ENCODE measurements around the gene OPN4. TPM values are rescaled to one million over a fixed set of nuclear protein-coding genes. Genes with fewer than 3 reads are reported as not detected.
A peak's percentile ranks its signal among the peaks of the same experiment; 100 is the strongest.

The OPN4 gene
- total RNA-seq, 1 donor from 2014 or later: not detected

- no peak overlapping the region for H3K27ac Mint-ChIP-seq
- no peaks in the 10 kb centered on the region for H3K36me3 Mint-ChIP-seq (ENCODE audit: low read depth)
- H3K4me3 Mint-ChIP-seq: no peak overlapping the region
- H3K27me3 Mint-ChIP-seq: peaks cover 2% of the 10 kb centered on the region
- intact Hi-C loops (cut with micrococcal nuclease): no loop called here
- no peak for DNase-seq
- no peaks in the 10 kb centered on the region for H3K9me3 Mint-ChIP-seq
- no peaks in the 10 kb centered on the region for H3K4me1 Mint-ChIP-seq
These were observed 45.9 kb downstream of the OPN4 start for GRCh38 chr10:86699991-86700840.

- intact Hi-C loops (cut with micrococcal nuclease): no loop called here
- H3K4me1 Mint-ChIP-seq: no peaks in the 10 kb centered on the region
- H3K27me3 Mint-ChIP-seq: peaks cover 2% of the 10 kb centered on the region
- DNase-seq: no peak
- H3K27ac Mint-ChIP-seq: no peak overlapping the region
- H3K36me3 Mint-ChIP-seq (ENCODE audit: low read depth): no peaks in the 10 kb centered on the region
- H3K4me3 Mint-ChIP-seq: no peak overlapping the region
- H3K9me3 Mint-ChIP-seq: no peaks in the 10 kb centered on the region
These were observed 46.7 kb downstream of the OPN4 start for GRCh38 chr10:86700851-86701617.

- Mint-ChIP-seq H3K27me3 (no peaks in the 10 kb centered on the region), H3K27ac (no peak overlapping the region), H3K4me3 (no peak overlapping the region), H3K36me3 (ENCODE audit: low read depth) (no peaks in the 10 kb centered on the region), H3K4me1 (no peaks in the 10 kb centered on the region), H3K9me3 (no peaks in the 10 kb centered on the region)
- DNase-seq: no peak
- intact Hi-C loops (cut with micrococcal nuclease): no loop called here
These were observed 48.8 kb downstream of the OPN4 start for GRCh38 chr10:86703176-86703575.

- Mint-ChIP-seq H3K4me3 (no peak overlapping the region), H3K27ac (no peak overlapping the region), H3K9me3 (no peaks in the 10 kb centered on the region), H3K27me3 (no peaks in the 10 kb centered on the region), H3K4me1 (peaks cover 2% of the 10 kb centered on the region), H3K36me3 (ENCODE audit: low read depth) (peaks cover 2% of the 10 kb centered on the region)
- intact Hi-C loops (cut with micrococcal nuclease): no loop called here
- no peak for DNase-seq
These were observed 50.8 kb downstream of the OPN4 start for GRCh38 chr10:86705139-86705538.

- no peak overlapping the region for H3K27ac Mint-ChIP-seq
- no peak overlapping the region for H3K4me3 Mint-ChIP-seq
- H3K36me3 Mint-ChIP-seq (ENCODE audit: low read depth): peaks cover 2% of the 10 kb centered on the region
- no peaks in the 10 kb centered on the region for H3K27me3 Mint-ChIP-seq
- DNase-seq: no peak
- intact Hi-C loops (cut with micrococcal nuclease): no loop called here
- H3K4me1 Mint-ChIP-seq: peaks cover 8% of the 10 kb centered on the region
- H3K9me3 Mint-ChIP-seq: no peaks in the 10 kb centered on the region
These were observed 51.6 kb downstream of the OPN4 start for GRCh38 chr10:86705905-86706304.

- no peak for DNase-seq
- H3K4me3 Mint-ChIP-seq: no peak overlapping the region
- no peaks in the 10 kb centered on the region for H3K27me3 Mint-ChIP-seq
- intact Hi-C loops (cut with micrococcal nuclease): no loop called here
- peaks cover 2% of the 10 kb centered on the region for H3K36me3 Mint-ChIP-seq (ENCODE audit: low read depth)
- no peaks in the 10 kb centered on the region for H3K9me3 Mint-ChIP-seq
- peaks cover 9% of the 10 kb centered on the region for H3K4me1 Mint-ChIP-seq
- no peak overlapping the region for H3K27ac Mint-ChIP-seq
These were observed 52.1 kb downstream of the OPN4 start for GRCh38 chr10:86706401-86706841.

- no peaks in the 10 kb centered on the region for H3K27me3 Mint-ChIP-seq
- DNase-seq: no peak
- no peaks in the 10 kb centered on the region for H3K9me3 Mint-ChIP-seq
- H3K4me1 Mint-ChIP-seq: peaks cover 9% of the 10 kb centered on the region
- no peak overlapping the region for H3K4me3 Mint-ChIP-seq
- intact Hi-C loops (cut with micrococcal nuclease): no loop called here
- peaks cover 2% of the 10 kb centered on the region for H3K36me3 Mint-ChIP-seq (ENCODE audit: low read depth)
- no peak overlapping the region for H3K27ac Mint-ChIP-seq
These were observed 52.6 kb downstream of the OPN4 start for GRCh38 chr10:86706977-86707376.

GRCh38 chr10:86707505-86707904 lies 53.2 kb downstream of the OPN4 start:
- Mint-ChIP-seq H3K27me3 (no peaks in the 10 kb centered on the region), H3K9me3 (no peaks in the 10 kb centered on the region), H3K36me3 (ENCODE audit: low read depth) (peaks cover 2% of the 10 kb centered on the region), H3K4me3 (no peak overlapping the region), H3K27ac (no peak overlapping the region), H3K4me1 (peaks cover 13% of the 10 kb centered on the region)
- no peak for DNase-seq
- intact Hi-C loops (cut with micrococcal nuclease): no loop called here

GRCh38 chr10:86708068-86708782 lies 53.9 kb downstream of the OPN4 start:
- intact Hi-C loops (cut with micrococcal nuclease): no loop called here
- Mint-ChIP-seq H3K9me3 (no peaks in the 10 kb centered on the region), H3K27ac (no peak overlapping the region), H3K4me3 (no peak overlapping the region), H3K36me3 (ENCODE audit: low read depth) (peaks cover 2% of the 10 kb centered on the region), H3K27me3 (no peaks in the 10 kb centered on the region), H3K4me1 (peaks cover 13% of the 10 kb centered on the region)
- no peak for DNase-seq

- Mint-ChIP-seq H3K36me3 (ENCODE audit: low read depth) (peaks cover 2% of the 10 kb centered on the region), H3K27ac (no peak overlapping the region), H3K27me3 (no peaks in the 10 kb centered on the region), H3K4me3 (no peak overlapping the region), H3K4me1 (peaks cover 13% of the 10 kb centered on the region), H3K9me3 (no peaks in the 10 kb centered on the region)
- intact Hi-C loops (cut with micrococcal nuclease): no loop called here
- DNase-seq: no peak
These were observed 54.5 kb downstream of the OPN4 start for GRCh38 chr10:86708783-86709380.

GRCh38 chr10:86709396-86710185 lies 55.2 kb downstream of the OPN4 start:
- intact Hi-C loops (cut with micrococcal nuclease): loop anchor here (2.0 to 10.0 kb wide), 4 partner anchors 189 to 1105 kb away; partner anchors contain the start of genes ATAD1 and MINPP1
- peaks cover 2% of the 10 kb centered on the region for H3K36me3 Mint-ChIP-seq (ENCODE audit: low read depth)
- peak overlapping the region; percentile 97 for H3K27ac Mint-ChIP-seq
- H3K4me3 Mint-ChIP-seq: peak overlapping the region; percentile 94
- H3K4me1 Mint-ChIP-seq: peaks cover 13% of the 10 kb centered on the region
- DNase-seq: no peak
- no peaks in the 10 kb centered on the region for H3K27me3 Mint-ChIP-seq
- H3K9me3 Mint-ChIP-seq: no peaks in the 10 kb centered on the region

GRCh38 chr10:86710987-86711512 lies 56.7 kb downstream of the OPN4 start:
- Mint-ChIP-seq H3K27me3 (no peaks in the 10 kb centered on the region), H3K4me3 (peak overlapping the region; percentile 94), H3K4me1 (peaks cover 13% of the 10 kb centered on the region), H3K36me3 (ENCODE audit: low read depth) (peaks cover 2% of the 10 kb centered on the region), H3K27ac (peak overlapping the region; percentile 97), H3K9me3 (no peaks in the 10 kb centered on the region)
- DNase-seq: peak; percentile 96
- intact Hi-C loops (cut with micrococcal nuclease): loop anchor here (1.0 to 10.0 kb wide), 7 partner anchors 46 to 1104 kb away; partner anchors contain the start of genes ATAD1 and MINPP1

Data from activated CD4-positive, alpha-beta T cell treated with anti-CD3 and anti-CD28 coated beads, Interleukin-2, amount 10 ng/mL, durations not matched to agents 24 days and 14 days (primary cell).